HG03097 (cell line): Measurements from ENCODE around the gene DRC7.

Experiments used
- ATAC-seq: cut with Tn5 transposase; IDR thresholded peaks from one replicate; pipeline ENCODE4 v1.9.1; 2021; ENCODE audit not compliant: unreplicated experiment, low FRiP score

Gene DRC7

DNA sequence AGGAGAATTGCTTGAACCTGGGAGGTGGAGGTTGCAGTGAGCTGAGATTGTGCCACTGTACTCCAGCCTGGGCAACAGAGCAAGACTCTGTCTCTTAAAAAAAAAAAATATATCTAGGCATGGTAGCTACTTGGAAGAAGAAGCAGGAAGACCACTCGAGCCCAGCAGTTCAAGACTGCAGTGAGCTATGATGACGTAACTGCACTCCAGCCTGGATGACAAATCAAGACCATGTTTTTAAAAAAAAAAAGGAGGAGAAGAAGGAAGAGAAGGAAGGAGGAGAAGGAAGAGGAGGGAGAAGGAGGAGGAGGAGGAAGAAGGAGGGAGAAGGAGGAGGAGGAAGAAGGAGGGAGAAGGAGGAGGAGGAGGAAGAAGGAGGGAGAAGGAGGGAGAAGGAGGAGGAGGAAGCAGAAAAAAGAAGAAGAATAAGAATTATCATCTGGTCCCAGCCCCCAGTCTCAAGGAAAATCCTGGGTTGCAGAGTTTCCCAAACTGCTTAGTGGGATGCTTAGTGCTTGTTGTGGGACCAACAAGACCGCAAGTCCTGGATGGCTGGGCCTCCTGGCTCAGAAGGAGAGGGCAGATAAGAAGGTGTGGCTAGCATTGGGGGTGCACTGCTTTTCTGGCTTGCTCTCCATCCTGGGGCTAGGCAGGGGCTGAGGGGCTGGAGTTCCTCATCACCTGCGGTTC lies 3.7 kb upstream of the DRC7 start:
- no peak for ATAC-seq

DNA sequence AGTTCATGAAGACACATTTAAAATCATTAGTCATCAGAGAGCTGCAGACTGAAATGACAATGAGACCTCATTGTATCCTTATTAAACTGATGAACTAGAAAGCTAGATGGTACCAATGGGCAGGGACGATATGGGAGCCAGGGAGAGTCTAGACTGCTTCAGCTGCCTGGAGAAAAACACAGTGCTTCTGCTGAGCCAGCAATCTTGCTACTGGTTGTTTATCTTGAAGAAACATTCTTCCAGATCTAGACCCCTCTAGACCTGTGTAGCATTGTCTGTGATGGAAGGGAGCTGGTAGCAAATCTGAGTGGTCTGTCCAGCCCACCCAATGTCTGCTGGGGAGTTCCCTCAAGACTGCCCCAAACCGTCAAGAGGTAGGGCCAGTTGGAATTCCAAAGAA lies 2.0 kb upstream of the DRC7 start:
- no peak for ATAC-seq

DNA sequence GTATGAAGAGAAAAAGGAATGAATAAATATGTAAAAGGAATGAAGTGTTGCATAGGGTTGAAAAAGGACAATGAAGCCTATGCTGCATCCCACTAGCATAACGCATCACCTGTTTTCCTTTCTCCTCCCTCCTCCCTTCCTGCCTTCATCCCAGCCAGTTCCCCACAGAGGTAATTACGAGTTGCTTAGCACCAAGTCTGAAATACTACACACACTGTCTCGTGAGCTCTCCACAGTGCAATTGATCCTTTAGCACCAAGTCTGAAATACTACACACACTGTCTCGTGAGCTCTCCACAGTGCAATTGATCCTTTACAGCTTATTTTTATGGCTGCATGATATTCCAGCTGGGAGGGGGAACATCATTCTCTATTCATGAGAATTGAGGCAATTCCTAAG lies 1.1 kb upstream of the DRC7 start:
- ATAC-seq = no peak

DNA sequence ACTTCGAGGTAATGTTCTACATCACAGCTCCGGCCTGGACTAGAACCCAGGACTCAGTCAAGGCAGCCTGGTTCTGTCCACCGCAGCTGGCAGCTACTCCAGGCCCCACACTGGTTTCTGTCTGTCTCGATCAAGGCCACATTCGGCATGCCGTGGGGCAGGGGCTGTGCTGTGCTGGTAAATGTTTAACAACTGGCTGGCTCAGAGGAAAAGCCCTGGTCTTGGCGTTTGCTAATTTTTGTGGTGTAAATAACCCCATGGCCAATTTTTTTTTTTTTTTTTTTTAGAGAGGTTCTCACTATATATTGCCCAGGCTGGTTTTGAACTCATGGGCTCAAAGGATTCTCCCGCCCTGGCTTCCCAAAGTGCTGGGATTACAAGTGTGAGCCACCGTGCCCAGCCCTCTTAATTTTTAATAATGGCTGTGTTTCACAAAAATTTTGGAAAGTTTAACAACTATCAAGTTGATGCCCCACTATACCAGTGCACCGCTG lies 328 bp upstream of the DRC7 start:
- no peak for ATAC-seq

DNA sequence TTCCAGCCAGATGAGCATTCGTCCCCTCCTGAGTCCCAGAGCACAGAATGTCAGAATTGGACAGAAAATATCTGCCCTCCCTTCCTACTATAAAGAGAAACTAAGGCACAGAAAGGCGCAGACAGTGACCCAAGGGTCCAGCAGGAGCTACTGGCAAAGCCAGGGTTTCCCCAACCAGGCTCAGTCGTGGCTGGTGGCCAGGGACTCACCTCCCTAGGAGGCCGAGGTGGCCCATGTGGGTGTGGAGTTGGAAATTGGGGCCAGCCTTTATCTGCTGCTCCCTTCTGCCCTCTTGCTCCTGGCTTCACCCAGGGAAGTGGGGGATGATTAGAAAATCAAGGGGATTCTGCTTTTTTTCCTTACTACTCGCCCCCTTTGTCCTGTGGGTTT lies 1.1 kb downstream of the DRC7 start:
- no peak for ATAC-seq

DNA sequence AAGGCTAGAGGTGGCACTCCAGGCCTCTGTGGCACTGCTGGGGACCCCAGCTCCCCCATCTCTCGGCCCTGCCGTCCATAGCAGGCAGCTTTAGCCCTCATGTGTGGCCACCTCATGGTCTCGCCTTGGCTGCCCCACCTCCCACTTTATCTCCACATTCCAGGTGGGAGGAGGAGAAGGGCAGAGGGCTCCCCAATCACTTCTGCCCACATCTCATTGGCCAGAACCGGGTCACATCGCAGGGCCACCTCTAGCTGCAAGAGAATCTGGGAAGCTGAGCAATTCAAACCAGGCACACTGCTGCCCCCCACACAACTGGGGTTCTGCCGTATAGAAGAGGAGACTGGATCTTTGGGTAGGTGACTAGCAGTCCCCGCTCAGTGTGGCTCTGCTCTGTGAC lies 1.6 kb downstream of the DRC7 start:
- ATAC-seq = no peak

DNA sequence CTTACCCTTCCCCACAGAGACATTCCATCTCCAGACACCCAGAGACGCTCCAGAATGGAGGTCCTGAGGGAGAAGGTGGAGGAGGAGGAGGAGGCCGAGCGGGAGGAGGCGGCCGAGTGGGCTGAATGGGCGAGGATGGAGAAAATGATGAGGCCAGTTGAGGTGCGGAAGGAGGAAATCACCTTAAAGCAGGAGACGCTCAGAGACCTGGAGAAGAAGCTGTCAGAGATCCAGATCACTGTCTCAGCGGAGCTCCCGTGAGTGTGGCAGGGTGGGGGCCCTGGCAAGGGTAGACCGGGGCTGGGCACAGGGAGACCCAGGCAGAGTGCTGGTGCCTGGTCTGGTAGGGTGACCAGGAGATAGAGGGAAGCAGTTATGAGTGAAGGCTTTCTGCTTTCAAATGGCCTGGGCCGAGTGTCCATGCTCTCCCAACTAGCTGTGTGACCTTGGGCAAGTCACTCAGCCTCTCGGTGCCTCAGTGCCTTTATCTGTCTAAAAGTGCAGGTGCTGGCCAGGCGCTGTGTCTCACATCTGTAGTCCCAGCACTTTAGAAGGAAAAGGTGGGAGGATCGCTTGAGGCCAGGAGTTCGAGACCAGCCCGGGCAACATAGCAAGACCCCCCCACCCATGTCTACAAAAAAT lies 3.4 kb downstream of the DRC7 start:
- no peak for ATAC-seq

DNA sequence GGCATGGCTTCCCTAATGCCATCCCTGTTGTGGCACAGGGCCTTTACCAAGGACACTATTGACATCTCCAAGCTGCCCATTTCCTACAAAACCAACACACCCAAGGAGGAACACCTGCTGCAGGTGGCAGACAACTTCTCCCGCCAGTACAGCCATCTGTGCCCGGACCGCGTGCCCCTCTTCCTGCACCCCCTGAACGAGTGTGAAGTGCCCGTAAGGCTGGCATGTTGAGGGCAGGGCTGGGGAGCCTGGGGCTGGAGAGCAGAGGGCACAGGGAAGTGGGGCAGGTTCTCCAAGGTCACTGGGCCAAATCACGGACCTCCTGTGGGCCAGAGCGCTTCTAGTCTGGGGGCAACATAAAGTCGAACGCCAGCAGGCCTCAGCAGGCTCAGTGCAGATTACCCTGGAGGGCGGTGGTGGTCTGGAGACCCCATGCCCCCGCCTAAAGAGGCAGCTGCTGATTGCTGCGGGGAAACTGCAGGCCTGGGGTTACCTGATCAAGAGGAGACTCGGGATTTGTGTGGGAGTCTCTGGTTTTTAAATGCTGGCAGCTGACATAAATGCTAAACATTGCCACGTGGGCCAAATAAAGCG lies 4.3 kb downstream of the DRC7 start:
- ATAC-seq = no peak

DNA sequence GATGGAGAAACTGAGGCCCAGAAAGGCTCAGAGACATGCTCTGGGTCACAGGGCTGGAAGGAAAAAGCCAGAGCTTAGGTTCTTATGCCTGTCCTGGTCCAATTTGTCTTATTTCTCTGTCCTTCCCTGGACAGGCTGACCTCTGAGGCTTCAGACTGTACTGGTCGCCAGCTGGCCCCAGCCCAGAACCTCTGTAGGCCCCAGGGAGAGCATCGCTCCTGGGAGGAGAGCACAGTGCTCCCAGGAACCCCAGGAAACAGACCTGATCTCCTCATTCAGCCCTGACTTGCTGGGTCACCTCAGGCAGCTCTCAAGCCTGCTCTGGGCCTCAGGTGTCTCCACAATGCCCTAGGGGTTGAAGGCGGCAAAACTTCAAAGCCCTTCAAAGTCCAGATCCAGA lies 4.9 kb downstream of the DRC7 start:
- no peak for ATAC-seq

DNA sequence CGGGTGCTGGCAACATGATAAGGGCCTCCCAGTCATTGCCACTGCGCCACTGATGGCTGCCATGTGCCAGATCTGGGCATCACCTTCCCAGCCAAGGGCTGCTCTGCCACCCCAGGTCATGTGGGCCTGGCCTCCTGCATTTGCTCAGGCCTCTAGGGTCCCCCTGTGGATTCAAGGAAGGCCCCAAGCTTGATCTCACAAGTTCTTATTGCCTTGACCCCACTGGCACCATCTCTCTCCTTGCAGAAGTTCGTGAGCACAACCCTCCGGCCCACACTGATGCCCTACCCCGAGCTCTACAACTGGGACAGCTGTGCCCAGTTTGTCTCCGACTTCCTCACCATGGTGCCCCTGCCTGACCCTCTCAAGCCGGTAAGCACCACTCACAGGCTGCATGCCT lies 5.3 kb downstream of the DRC7 start:
- no peak for ATAC-seq

DNA sequence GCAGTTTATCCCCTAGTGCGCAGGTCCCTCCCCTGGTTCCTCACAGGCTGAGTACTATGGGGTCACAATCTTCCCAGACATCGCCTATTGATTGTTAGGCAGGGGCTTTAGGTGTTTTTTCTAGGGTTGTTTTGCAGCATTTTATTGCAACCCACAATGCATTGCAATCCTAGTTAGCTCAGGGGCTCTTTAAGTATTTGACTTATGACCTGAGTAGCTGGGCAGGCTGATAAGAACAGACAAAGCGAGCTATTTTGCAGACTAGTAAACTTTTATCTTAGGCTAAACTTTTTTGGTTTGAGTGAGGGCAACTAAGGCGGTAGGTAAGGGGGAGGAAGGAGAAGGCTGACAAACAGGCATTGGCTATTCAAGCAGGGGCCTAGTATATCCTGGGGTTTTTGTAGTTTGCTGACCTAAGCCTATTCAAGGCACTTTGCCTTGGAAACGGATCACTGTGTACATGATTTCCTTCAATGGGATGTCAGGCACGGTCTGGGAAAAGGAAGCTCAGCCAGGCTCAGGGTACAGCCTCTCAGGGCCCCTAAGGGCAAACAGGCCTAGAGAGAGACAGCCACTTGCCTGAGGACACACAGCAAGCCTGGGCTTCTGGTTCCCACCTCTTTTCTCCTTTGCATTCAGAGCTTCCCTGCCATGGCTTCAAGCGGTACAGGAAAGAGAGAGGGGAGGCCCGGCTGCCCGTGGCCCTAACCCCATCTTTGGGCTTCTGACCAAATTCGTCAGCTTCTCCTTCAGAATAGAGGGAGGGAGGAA lies 6.4 kb downstream of the DRC7 start:
- ATAC-seq = no peak

DNA sequence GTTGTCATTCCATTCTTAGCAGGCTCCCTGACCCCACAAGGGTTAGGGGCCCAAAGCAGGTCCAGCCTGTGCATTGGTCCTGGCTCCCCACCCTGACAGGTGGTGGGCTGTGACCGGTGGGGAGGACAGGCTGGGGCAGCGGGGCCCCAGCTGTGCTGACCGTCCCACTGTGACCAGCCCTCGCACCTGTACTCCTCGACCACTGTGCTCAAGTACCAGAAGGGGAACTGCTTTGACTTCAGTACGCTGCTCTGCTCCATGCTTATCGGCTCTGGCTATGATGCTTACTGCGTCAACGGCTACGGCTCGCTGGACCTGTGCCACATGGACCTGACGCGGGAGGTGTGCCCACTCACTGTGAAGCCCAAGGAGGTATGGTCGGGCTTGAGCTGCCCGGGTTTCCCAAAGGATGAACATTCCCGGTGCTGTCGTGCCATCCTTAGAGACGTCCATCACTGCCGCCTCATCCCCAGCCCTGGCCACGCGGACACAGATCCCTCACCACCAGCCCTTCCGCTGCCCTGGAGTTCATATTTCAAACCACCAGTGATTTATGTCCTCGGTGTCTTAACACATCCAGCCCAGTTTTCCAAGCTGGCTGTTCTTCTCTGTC lies 7.3 kb downstream of the DRC7 start:
- ATAC-seq = no peak

DNA sequence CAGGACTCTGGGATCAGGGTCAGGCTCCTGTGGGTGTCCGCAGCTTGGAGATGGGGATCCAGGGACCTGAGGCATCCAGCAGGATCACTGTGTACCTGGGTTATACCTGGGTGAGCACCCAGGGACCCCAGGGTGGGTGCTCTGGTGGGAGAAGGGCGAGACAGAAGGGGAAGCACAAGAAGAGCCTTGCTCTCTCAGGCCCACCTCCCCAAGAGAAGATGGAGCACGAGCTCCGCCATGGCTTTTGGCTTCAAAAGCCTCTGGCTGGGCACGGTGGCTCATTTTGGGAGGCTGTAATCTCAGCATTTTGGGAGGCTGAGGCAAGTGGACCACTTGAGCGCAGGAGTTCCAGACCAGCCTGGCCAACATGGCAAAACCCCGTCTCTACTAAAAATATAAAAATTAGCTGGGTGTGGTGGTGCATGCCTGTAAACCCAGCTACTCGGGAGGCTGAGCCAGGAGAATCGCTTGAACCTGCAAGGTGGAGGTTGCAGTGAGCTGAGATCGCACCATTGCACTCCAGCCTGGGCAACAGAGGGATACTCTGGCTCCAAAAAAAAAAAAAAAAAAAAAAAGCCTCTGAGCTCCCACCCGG lies 8.9 kb downstream of the DRC7 start:
- no peak for ATAC-seq

DNA sequence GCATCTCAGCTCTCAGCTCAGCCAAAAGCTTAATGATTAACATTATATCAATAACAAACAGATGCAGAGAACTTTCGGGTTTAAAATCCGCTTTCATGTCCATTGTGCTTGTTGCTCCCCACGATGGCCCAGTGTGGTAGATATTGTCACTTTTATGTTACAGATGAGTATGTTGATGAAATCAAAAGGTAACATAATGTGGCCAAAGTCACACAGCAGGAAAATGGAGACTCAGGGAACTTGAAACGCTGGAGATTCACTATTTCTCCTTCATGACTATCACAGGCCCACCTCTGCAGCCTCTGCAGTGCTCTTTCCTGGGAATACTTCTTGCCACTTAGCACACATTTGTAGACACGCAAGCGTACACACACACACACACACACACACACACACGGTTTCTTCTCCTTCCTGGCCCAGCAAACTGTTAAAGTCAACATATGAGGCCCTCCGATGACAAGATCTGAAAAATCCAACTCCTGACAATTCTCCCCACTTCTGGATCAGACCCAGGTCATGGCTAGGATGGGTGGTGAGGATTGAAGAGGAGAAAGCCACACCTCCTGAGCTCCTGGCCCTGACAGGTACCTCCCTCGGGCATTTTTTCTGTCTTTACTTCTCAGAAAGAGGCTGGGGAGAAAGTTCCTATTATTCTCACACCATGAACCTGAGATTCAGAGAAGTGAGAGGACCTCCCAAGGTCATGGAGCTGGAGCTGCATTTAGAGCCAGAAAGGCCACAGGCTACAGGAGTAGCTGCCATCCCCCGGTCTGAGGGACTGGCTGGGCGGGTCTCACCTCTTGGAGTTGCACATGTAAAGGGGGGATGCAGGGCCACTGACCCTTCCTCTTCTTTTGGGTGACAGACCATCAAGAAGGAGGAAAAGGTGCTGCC lies 9.7 kb downstream of the DRC7 start:
- ATAC-seq = no peak

DNA sequence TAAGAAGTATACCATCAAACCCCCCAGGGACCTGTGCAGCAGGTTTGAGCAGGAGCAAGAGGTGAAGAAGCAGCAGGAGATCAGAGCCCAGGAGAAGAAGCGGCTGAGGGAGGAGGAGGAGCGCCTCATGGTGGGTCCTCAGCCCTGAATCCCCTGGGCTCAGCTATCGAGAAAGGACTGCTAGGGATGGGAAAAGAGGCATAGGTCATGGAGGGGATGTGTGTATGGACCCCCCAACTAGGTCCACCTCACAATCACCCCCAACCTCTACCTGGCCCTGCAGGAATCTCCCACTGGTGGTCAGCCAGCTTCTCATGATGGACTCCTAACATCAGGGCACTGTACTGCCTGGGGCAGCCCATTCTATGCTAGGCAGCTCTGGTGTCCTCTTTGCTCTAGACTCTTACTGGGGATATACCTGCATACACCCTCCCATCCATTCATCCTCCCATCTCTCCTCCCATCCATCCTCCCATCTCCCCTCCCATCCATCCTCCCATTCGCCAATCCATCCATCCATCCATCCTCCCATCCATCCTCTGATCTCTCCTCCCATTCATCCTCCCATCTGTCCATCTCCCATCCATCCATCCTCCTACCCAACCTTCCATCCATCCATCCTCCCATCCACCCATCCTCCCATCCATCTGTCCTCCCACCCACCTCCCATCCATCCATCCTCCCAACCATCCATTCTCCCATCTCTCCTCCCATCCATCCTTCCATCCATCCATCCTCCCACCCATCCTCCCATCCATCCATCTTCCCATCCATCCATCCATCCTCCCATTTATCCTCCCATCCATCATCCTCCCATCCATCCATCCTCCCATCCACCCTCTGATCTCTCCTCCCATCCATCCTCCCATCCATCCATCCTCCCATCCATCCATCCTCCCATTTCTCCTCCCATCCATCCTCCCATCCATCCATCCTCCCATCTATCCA lies 10.6 kb downstream of the DRC7 start:
- no peak for ATAC-seq

DNA sequence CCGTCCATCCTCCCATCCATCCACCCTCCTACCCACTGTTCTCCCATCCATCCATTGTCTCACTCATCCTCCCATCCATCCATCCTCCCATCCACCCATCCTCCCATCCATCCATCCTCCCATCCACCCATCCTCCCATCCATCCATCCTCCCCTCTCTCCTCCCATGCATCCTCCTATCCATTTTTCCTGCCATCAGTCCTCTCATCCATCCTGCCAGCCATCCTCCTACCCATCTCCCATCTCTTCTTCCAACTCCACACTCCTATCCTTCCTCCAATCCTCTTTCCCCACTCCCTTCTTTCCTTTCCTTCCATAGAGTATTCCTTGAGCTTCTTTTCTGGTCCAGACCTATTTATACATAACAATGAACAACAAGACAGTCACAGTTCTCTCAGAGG lies 12.1 kb downstream of the DRC7 start:
- no peak for ATAC-seq

DNA sequence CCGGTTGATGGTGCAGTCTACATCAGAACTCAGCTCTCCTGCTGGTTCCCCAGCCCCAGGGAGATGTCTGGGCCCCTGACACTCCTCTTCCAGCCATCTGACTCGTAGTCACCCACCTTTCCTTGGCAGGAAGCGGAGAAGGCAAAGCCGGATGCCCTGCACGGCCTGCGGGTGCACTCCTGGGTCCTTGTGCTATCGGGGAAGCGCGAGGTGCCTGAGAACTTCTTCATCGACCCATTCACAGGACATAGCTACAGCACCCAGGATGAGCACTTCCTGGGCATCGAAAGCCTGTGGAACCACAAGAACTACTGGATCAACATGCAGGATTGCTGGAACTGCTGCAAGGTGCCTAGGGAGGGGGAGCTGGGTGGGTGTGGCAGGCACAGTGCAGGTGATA lies 12.7 kb downstream of the DRC7 start:
- ATAC-seq = no peak

DNA sequence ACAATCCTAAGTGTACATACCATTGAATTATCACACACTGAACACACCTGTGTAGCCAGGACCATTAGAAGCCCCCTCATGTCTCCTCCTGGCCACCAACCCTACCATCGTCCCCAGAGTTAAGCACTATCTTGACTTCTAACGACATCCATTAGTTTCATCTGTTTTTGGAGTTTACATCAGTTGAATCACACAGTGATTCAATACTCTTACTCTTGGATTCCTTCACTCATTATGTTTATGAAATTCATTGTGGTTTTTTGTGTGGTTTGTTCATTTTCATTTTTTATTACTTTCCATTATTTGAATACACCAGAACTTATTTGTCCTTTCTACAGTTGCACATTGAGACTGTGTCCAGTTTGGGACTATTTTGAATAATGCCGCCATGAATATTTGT lies 13.6 kb downstream of the DRC7 start:
- ATAC-seq = no peak

DNA sequence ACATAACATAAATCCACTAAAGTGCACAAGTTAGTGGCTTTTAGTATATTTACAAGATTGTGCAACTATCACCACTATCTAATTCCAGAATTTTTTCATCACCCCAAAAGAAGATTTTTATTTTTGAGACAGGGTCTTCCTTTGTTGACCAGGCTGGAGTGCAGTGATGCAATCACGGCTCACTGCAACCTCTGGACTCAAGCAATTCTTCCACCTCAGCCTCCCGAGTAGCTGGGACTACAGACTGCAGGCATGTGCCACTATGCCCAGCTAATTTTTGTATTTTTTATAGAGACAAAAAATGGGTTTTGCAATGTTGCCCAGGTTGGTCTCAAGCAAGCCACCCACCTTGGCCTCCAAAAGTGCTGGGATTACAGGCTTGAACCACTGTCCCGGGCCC lies 15.1 kb downstream of the DRC7 start:
- no peak for ATAC-seq
